Activated naive CD4-positive, alpha-beta T cell treated with anti-CD3 and anti-CD28 coated beads for 36 hours (primary cell): ENCODE measurements around the gene EDARADD. TPM values are rescaled to one million over a fixed set of nuclear protein-coding genes. Genes with fewer than 3 reads are reported as not detected.
"Not testable (repeated sequence)": the region's sequence is repeated elsewhere in the genome, so short reads cannot be mapped to it uniquely, and the experiment has no call there.

Source experiments
- CTCF ChIA-PET: fragments of 350-600 bp; sonication (Branson Sonifier 250); formaldehyde crosslinking; loops from one replicate; lab custom pipeline; 2021; ENCODE audit warnings: antibody characterized with exemption; lab: Charles Lee
- DNase-seq: peaks from one replicate; pipeline ENCODE4 v3.0.0-alpha.2; 2020
- H3K27ac Mint-ChIP-seq: one replicate; pipeline ENCODE4 v1.8.0; 2021; ENCODE audit warnings: mild to moderate bottlenecking, mixed read lengths
- H3K27me3 Mint-ChIP-seq: one replicate; pipeline ENCODE4 v1.8.0; 2021; ENCODE audit warnings: low read depth, mixed read lengths
- H3K36me3 Mint-ChIP-seq: one replicate; pipeline ENCODE4 v1.8.0; 2021; ENCODE audit warnings: low read depth, mixed read lengths
- H3K4me1 Mint-ChIP-seq: one replicate; pipeline ENCODE4 v1.8.0; 2021; ENCODE audit warnings: low read depth, mixed read lengths
- H3K4me3 Mint-ChIP-seq: one replicate; pipeline ENCODE4 v1.8.0; 2021; ENCODE audit warnings: mild to moderate bottlenecking, moderate library complexity, mixed read lengths
- H3K9me3 Mint-ChIP-seq: one replicate; pipeline ENCODE4 v1.8.0; 2021; ENCODE audit warnings: mixed read lengths
- intact Hi-C: fragments of 100-400 bp; cut with micrococcal nuclease; formaldehyde crosslinking; loops from one replicate; pipeline ENCODE4 v1.15.1; 2023
- total RNA-seq, 2 experiments: library from RNA; stranded (reverse); gene quantifications; one replicate each; pipeline ENCODE4 v1.2.3, GENCODE V29; 2021

EDARADD gene
- total RNA-seq, 2 experiments from 2014 or later, result 0.50 TPM; not detected in 1

- no peak for DNase-seq
- Mint-ChIP-seq H3K4me3 (no peak overlapping the region), H3K36me3 (no peaks in the 10 kb centered on the region), H3K27ac (no peak overlapping the region), H3K4me1 (no peaks in the 10 kb centered on the region), H3K9me3 (no peaks in the 10 kb centered on the region), H3K27me3 (peaks cover 8% of the 10 kb centered on the region)
- intact Hi-C loops, result no loop called here
- CTCF ChIA-PET, result interaction anchor here (0.9 kb wide), 1 partner anchor 9 kb away, joined by 5 read pairs; no protein-coding TSS in a partner anchor
Measured at GRCh38 chr1:236495467-236496112, 101.5 kb downstream of the EDARADD start.

GRCh38 chr1:236497908-236498307, 103.8 kb downstream of the EDARADD start:
- no peak for DNase-seq
- Mint-ChIP-seq H3K27me3 (peaks cover 3% of the 10 kb centered on the region), H3K27ac (no peak overlapping the region), H3K4me1 (peaks cover 6% of the 10 kb centered on the region), H3K4me3 (no peak overlapping the region), H3K36me3 (no peaks in the 10 kb centered on the region), H3K9me3 (no peaks in the 10 kb centered on the region)
- CTCF ChIA-PET, result interaction anchor here (0.7 to 0.8 kb wide), 2 partner anchors 38 to 387 kb away, joined by 3 to 4 read pairs; no protein-coding TSS in a partner anchor
- intact Hi-C loops, result no loop called here

DNA sequence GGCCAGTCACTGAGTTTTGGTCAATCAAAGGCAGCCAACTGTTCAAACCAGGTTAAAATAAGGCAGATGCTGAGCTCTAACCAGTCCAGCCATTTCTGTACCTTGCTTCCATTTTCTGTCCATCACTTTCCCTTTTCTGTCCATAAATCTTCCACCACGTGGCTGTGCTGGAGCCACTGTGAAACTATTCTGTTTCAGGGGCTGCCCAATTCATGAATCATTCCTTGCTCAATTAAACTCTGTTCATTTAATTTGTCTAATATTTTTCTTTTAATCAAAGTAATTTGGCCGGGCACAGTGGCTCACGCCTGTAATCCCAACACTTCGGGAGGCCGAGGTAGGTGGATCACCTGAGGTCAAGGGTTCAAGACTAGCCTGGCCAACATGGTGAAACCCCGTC, 107.0 kb downstream of the EDARADD start:
- H3K27me3 Mint-ChIP-seq, result peaks cover 3% of the 10 kb centered on the region
- H3K36me3 Mint-ChIP-seq, result no peaks in the 10 kb centered on the region
- no peaks in the 10 kb centered on the region for H3K9me3 Mint-ChIP-seq
- intact Hi-C loops, result no loop called here
- H3K4me1 Mint-ChIP-seq, result peaks cover 10% of the 10 kb centered on the region
- no peak for DNase-seq
- CTCF ChIA-PET, result no interaction called here
- H3K27ac Mint-ChIP-seq, result no peak overlapping the region
- no peak overlapping the region for H3K4me3 Mint-ChIP-seq

GRCh38 chr1:236502579-236502971, 108.5 kb downstream of the EDARADD start:
- Mint-ChIP-seq H3K9me3 (no peaks in the 10 kb centered on the region), H3K4me1 (peaks cover 10% of the 10 kb centered on the region), H3K27ac (no peak overlapping the region), H3K4me3 (peak overlapping the region; percentile 10), H3K36me3 (no peaks in the 10 kb centered on the region), H3K27me3 (no peaks in the 10 kb centered on the region)
- intact Hi-C loops, result no loop called here
- no peak for DNase-seq
- CTCF ChIA-PET, result interaction anchor here (0.6 to 1.1 kb wide), 3 partner anchors 174 to 393 kb away, joined by 3 to 4 read pairs (median 3); no protein-coding TSS in a partner anchor

GRCh38 chr1:236502972-236503639, 109.0 kb downstream of the EDARADD start:
- DNase-seq, result peak; percentile 37
- H3K4me3 Mint-ChIP-seq, result peak overlapping the region; percentile 48
- H3K27ac Mint-ChIP-seq, result no peak overlapping the region
- no peaks in the 10 kb centered on the region for H3K36me3 Mint-ChIP-seq
- H3K27me3 Mint-ChIP-seq, result no peaks in the 10 kb centered on the region
- H3K9me3 Mint-ChIP-seq, result no peaks in the 10 kb centered on the region
- CTCF ChIA-PET, result interaction anchor here (0.6 to 0.8 kb wide), 4 partner anchors 42 to 399 kb away, joined by 3 to 4 read pairs (median 3); no protein-coding TSS in a partner anchor
- intact Hi-C loops, result no loop called here
- H3K4me1 Mint-ChIP-seq, result peaks cover 10% of the 10 kb centered on the region

GRCh38 chr1:236504338-236504737, 110.3 kb downstream of the EDARADD start:
- intact Hi-C loops, H3K4me3 Mint-ChIP-seq, H3K36me3 Mint-ChIP-seq, H3K9me3 Mint-ChIP-seq, DNase-seq, H3K27ac Mint-ChIP-seq, H3K27me3 Mint-ChIP-seq: not testable (repeated sequence)
- CTCF ChIA-PET, result interaction anchor here (0.7 kb wide), 1 partner anchor 930 kb away, joined by 3 read pairs; no protein-coding TSS in a partner anchor
- peaks cover 18% of the 10 kb centered on the region for H3K4me1 Mint-ChIP-seq

DNA sequence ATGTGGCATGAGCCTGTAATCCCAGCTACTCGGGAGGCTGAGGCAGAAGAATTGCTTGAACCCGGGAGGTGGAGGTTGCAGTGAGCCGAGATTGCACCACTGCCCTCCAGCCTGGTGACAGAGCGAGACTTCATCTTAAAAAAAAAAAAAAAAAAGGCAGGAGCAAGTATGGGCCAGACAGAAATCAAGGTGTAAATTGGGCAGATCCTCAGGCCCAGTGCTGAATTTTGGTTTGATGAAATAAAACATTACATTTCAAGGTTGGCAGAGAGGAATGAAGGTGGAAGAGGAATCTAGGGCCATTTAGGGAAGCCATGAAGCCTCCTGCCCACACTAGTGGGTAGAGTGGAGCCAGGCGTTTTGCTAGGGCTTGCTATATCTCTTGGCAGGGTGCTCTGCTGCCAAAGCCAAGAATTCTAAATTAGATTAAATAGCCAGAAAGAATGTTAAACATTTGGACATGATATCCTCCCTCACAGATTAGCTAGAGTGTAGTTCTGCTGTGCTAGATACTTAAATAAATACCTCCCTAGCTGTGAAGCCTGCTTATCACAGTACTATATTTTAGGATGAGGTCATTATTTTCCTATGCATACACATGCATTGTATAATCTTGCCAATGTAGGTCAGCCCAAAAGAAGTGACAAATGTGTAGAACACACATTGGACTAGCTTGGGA, 113.1 kb downstream of the EDARADD start:
- H3K27me3 Mint-ChIP-seq, result no peaks in the 10 kb centered on the region

GRCh38 chr1:236508593-236509027, 114.5 kb downstream of the EDARADD start:
- H3K27ac Mint-ChIP-seq, result no peak overlapping the region
- H3K4me1 Mint-ChIP-seq, result peaks cover 8% of the 10 kb centered on the region
- no peak overlapping the region for H3K4me3 Mint-ChIP-seq
- intact Hi-C loops, result no loop called here
- no peak for DNase-seq
- no peaks in the 10 kb centered on the region for H3K9me3 Mint-ChIP-seq
- no peaks in the 10 kb centered on the region for H3K36me3 Mint-ChIP-seq
- CTCF ChIA-PET, result no interaction called here
- H3K27me3 Mint-ChIP-seq, result no peaks in the 10 kb centered on the region

More for the DNA sequence above, 113.1 kb downstream of the EDARADD start:
- no peaks in the 10 kb centered on the region for H3K9me3 Mint-ChIP-seq
- H3K36me3 Mint-ChIP-seq, result no peaks in the 10 kb centered on the region
- H3K27ac Mint-ChIP-seq, result no peak overlapping the region
- intact Hi-C loops, result no loop called here
- CTCF ChIA-PET, result interaction anchor here (0.5 kb wide), 1 partner anchor 21 kb away, joined by 4 read pairs; no protein-coding TSS in a partner anchor
- H3K4me3 Mint-ChIP-seq, result no peak overlapping the region
- DNase-seq, result no peak
- peaks cover 18% of the 10 kb centered on the region for H3K4me1 Mint-ChIP-seq

DNA sequence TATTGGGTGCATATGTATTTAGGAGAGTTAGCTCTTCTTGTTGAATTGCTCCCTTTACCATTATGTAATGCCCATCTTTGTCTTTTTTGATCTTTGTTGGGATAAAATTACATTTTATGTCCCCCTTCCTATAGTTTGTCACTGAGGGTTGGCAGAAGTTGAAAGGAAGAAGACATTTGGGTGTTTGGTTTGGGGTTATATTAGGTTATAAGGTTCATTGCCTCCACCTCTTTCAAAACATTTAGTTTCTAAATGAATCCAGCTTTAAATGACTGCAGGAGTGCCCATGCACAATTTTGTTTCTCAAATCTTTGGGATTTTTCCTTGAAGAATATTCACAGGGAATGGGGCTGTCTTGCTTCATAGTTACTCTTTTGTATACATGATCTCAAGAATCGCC, 115.1 kb downstream of the EDARADD start:
- H3K4me3 Mint-ChIP-seq, result no peak overlapping the region
- intact Hi-C loops, result no loop called here
- H3K4me1 Mint-ChIP-seq, result peaks cover 8% of the 10 kb centered on the region
- CTCF ChIA-PET, result no interaction called here
- H3K36me3 Mint-ChIP-seq, result no peaks in the 10 kb centered on the region
- DNase-seq, result no peak
- no peaks in the 10 kb centered on the region for H3K27me3 Mint-ChIP-seq
- H3K9me3 Mint-ChIP-seq, result no peaks in the 10 kb centered on the region
- H3K27ac Mint-ChIP-seq, result no peak overlapping the region

DNA sequence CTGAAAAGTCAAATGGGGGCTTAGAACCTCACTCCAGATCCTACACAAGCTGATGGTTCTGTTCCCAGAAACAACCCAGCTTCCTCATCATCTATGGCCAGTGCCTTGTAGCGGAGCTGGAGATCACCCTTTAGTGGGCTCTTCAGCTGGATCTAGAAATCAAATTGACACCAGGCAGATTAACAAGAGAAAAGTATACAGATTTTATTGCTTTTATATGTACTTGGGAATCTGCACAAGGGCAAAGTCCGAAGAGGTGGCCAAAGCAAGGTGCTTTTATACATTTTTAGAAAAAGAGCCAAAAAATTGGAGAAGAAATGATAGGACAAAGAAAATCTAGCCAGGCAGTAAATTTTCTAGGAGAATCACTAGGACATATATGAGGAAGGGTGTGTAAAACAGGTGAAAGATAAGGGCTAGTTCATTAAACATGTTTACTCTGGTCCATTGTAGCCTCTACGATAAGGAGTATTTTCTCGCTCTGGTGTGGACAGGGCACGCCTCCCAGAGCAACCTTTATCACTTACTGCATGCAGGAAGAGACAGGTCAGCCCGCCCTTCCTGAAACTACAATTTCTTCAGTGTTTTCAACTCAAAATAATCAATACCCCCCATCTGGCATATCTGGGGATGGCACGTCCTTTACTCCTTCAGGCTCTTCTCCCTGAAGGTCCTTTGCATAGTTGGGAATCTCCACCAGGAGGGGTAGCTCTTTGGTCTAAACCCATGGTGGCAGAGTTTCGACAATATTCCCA, 115.7 kb downstream of the EDARADD start:
- DNase-seq, result no peak
- Mint-ChIP-seq H3K27me3 (no peaks in the 10 kb centered on the region), H3K9me3 (no peaks in the 10 kb centered on the region), H3K27ac (no peak overlapping the region), H3K4me3 (no peak overlapping the region), H3K36me3 (no peaks in the 10 kb centered on the region), H3K4me1 (peaks cover 8% of the 10 kb centered on the region)
- CTCF ChIA-PET, result no interaction called here
- intact Hi-C loops, result no loop called here

- CTCF ChIA-PET, result interaction anchor here (0.7 kb wide), 1 partner anchor 12 kb away, joined by 3 read pairs; no protein-coding TSS in a partner anchor
Measured at GRCh38 chr1:236511735-236512418, 117.8 kb downstream of the EDARADD start.

More at GRCh38 chr1:236511735-236512418, 117.8 kb downstream of the EDARADD start:
- Mint-ChIP-seq H3K4me3 (no peak overlapping the region), H3K9me3 (no peaks in the 10 kb centered on the region), H3K27me3 (no peaks in the 10 kb centered on the region), H3K36me3 (no peaks in the 10 kb centered on the region), H3K4me1 (peaks cover 15% of the 10 kb centered on the region), H3K27ac (no peak overlapping the region)
- intact Hi-C loops, result no loop called here
- DNase-seq, result no peak
